Activated T-helper 17 cell treated with anti-CD3 and anti-CD28 coated beads, Interleukin-2, amount 50 U/mL, for 72 hours (primary cell): ENCODE measurements around the gene LFNG. TPM values are rescaled to one million over a fixed set of nuclear protein-coding genes. Genes with fewer than 3 reads are reported as not detected.

Experiments
- ATAC-seq: fragments of 150-1000 bp; cut with Tn5 transposase; replicated peaks from 2 replicates; pipeline ENCODE4 v1.10.0; 2021; ENCODE audit warnings: mild to moderate bottlenecking, moderate library complexity
- H3K27ac Mint-ChIP-seq: one replicate; pipeline ENCODE4 v1.8.0; 2022; ENCODE audit warnings: mixed read lengths
- H3K27me3 Mint-ChIP-seq: one replicate; pipeline ENCODE4 v1.8.0; 2022; ENCODE audit warnings: mixed read lengths
- H3K36me3 Mint-ChIP-seq: one replicate; pipeline ENCODE4 v1.8.0; 2022; ENCODE audit warnings: low read depth, mild to moderate bottlenecking, mixed read lengths
- H3K4me1 Mint-ChIP-seq: one replicate; pipeline ENCODE4 v1.8.0; 2022; ENCODE audit warnings: mixed read lengths
- H3K4me3 Mint-ChIP-seq: one replicate; pipeline ENCODE4 v1.8.0; 2022; ENCODE audit warnings: mild to moderate bottlenecking, mixed read lengths
- H3K9me3 Mint-ChIP-seq: one replicate; pipeline ENCODE4 v1.8.0; 2022; ENCODE audit warnings: mixed read lengths
- total RNA-seq, 2 donors: library from RNA; stranded (reverse); gene quantifications; one replicate each; pipeline ENCODE4 v1.2.3, GENCODE V29; 2022

The LFNG gene
- total RNA-seq, 2 donors from 2014 or later, result 42.6 to 48.8 TPM

- Mint-ChIP-seq H3K9me3 (no peaks in the 10 kb centered on the region), H3K27me3 (no peaks in the 10 kb centered on the region), H3K36me3 (no peaks in the 10 kb centered on the region), H3K4me3 (no peak overlapping the region), H3K4me1 (no peaks in the 10 kb centered on the region), H3K27ac (no peak overlapping the region)
- ATAC-seq, result no peak
These were observed 40.8 kb upstream of the LFNG start for GRCh38 chr7:2478800-2479199.

GRCh38 chr7:2479276-2480069 is 40.1 kb upstream of the LFNG start:
- H3K4me3 Mint-ChIP-seq, result no peak overlapping the region
- no peak overlapping the region for H3K27ac Mint-ChIP-seq
- no peaks in the 10 kb centered on the region for H3K9me3 Mint-ChIP-seq
- no peaks in the 10 kb centered on the region for H3K27me3 Mint-ChIP-seq
- H3K36me3 Mint-ChIP-seq, result no peaks in the 10 kb centered on the region
- no peak for ATAC-seq
- no peaks in the 10 kb centered on the region for H3K4me1 Mint-ChIP-seq

- no peaks in the 10 kb centered on the region for H3K36me3 Mint-ChIP-seq
- no peak overlapping the region for H3K4me3 Mint-ChIP-seq
- H3K9me3 Mint-ChIP-seq, result no peaks in the 10 kb centered on the region
- no peak for ATAC-seq
- H3K27ac Mint-ChIP-seq, result no peak overlapping the region
- H3K4me1 Mint-ChIP-seq, result no peaks in the 10 kb centered on the region
- no peaks in the 10 kb centered on the region for H3K27me3 Mint-ChIP-seq
These were observed 39.5 kb upstream of the LFNG start for GRCh38 chr7:2480070-2480408.

GRCh38 chr7:2481195-2481594 is 38.4 kb upstream of the LFNG start:
- H3K36me3 Mint-ChIP-seq, result no peaks in the 10 kb centered on the region
- H3K9me3 Mint-ChIP-seq, result no peaks in the 10 kb centered on the region
- H3K27me3 Mint-ChIP-seq, result no peaks in the 10 kb centered on the region
- no peak overlapping the region for H3K4me3 Mint-ChIP-seq
- no peak overlapping the region for H3K27ac Mint-ChIP-seq
- no peak for ATAC-seq
- no peaks in the 10 kb centered on the region for H3K4me1 Mint-ChIP-seq

- Mint-ChIP-seq H3K27me3 (no peaks in the 10 kb centered on the region), H3K4me1 (no peaks in the 10 kb centered on the region), H3K36me3 (no peaks in the 10 kb centered on the region), H3K9me3 (no peaks in the 10 kb centered on the region), H3K4me3 (no peak overlapping the region), H3K27ac (no peak overlapping the region)
- no peak for ATAC-seq
These were observed 36.7 kb upstream of the LFNG start for GRCh38 chr7:2482725-2483451.

GRCh38 chr7:2483494-2483893 is 36.1 kb upstream of the LFNG start:
- Mint-ChIP-seq H3K27me3 (no peaks in the 10 kb centered on the region), H3K4me1 (peaks cover 2% of the 10 kb centered on the region), H3K27ac (no peak overlapping the region), H3K9me3 (no peaks in the 10 kb centered on the region), H3K4me3 (no peak overlapping the region), H3K36me3 (no peaks in the 10 kb centered on the region)
- no peak for ATAC-seq

GRCh38 chr7:2484868-2485267 is 34.7 kb upstream of the LFNG start:
- no peaks in the 10 kb centered on the region for H3K36me3 Mint-ChIP-seq
- no peak overlapping the region for H3K27ac Mint-ChIP-seq
- ATAC-seq, result no peak
- H3K9me3 Mint-ChIP-seq, result no peaks in the 10 kb centered on the region
- no peak overlapping the region for H3K4me3 Mint-ChIP-seq
- H3K27me3 Mint-ChIP-seq, result no peaks in the 10 kb centered on the region
- peaks cover 5% of the 10 kb centered on the region for H3K4me1 Mint-ChIP-seq

- no peak for ATAC-seq
- no peaks in the 10 kb centered on the region for H3K27me3 Mint-ChIP-seq
- H3K27ac Mint-ChIP-seq, result no peak overlapping the region
- no peaks in the 10 kb centered on the region for H3K36me3 Mint-ChIP-seq
- no peak overlapping the region for H3K4me3 Mint-ChIP-seq
- H3K4me1 Mint-ChIP-seq, result peaks cover 17% of the 10 kb centered on the region
- peaks cover 4% of the 10 kb centered on the region for H3K9me3 Mint-ChIP-seq
These were observed 31.8 kb upstream of the LFNG start for GRCh38 chr7:2487586-2488271.

GRCh38 chr7:2488272-2488645 is 31.3 kb upstream of the LFNG start:
- H3K9me3 Mint-ChIP-seq, result peaks cover 4% of the 10 kb centered on the region
- H3K36me3 Mint-ChIP-seq, result no peaks in the 10 kb centered on the region

GRCh38 chr7:2488681-2489080 is 30.9 kb upstream of the LFNG start:
- peaks cover 17% of the 10 kb centered on the region for H3K4me1 Mint-ChIP-seq
- no peak for ATAC-seq
- no peaks in the 10 kb centered on the region for H3K27me3 Mint-ChIP-seq
- H3K27ac Mint-ChIP-seq, result no peak overlapping the region
- H3K9me3 Mint-ChIP-seq, result peaks cover 4% of the 10 kb centered on the region
- no peak overlapping the region for H3K4me3 Mint-ChIP-seq
- no peaks in the 10 kb centered on the region for H3K36me3 Mint-ChIP-seq

More at GRCh38 chr7:2488272-2488645, 31.3 kb upstream of the LFNG start:
- Mint-ChIP-seq H3K4me3 (no peak overlapping the region), H3K27ac (no peak overlapping the region), H3K4me1 (peaks cover 17% of the 10 kb centered on the region), H3K27me3 (no peaks in the 10 kb centered on the region)
- ATAC-seq, result no peak

GRCh38 chr7:2490181-2490651 is 29.4 kb upstream of the LFNG start:
- no peaks in the 10 kb centered on the region for H3K36me3 Mint-ChIP-seq
- no peak overlapping the region for H3K4me3 Mint-ChIP-seq
- H3K27me3 Mint-ChIP-seq, result no peaks in the 10 kb centered on the region
- ATAC-seq, result no peak
- no peak overlapping the region for H3K27ac Mint-ChIP-seq
- peaks cover 4% of the 10 kb centered on the region for H3K9me3 Mint-ChIP-seq
- peaks cover 17% of the 10 kb centered on the region for H3K4me1 Mint-ChIP-seq

GRCh38 chr7:2492038-2492437 is 27.5 kb upstream of the LFNG start:
- H3K9me3 Mint-ChIP-seq, result peaks cover 4% of the 10 kb centered on the region
- H3K4me1 Mint-ChIP-seq, result peaks cover 17% of the 10 kb centered on the region
- no peaks in the 10 kb centered on the region for H3K27me3 Mint-ChIP-seq
- H3K36me3 Mint-ChIP-seq, result no peaks in the 10 kb centered on the region
- no peak for ATAC-seq
- no peak overlapping the region for H3K4me3 Mint-ChIP-seq
- no peak overlapping the region for H3K27ac Mint-ChIP-seq

- Mint-ChIP-seq H3K4me3 (no peak overlapping the region), H3K9me3 (peaks cover 4% of the 10 kb centered on the region), H3K27ac (no peak overlapping the region), H3K4me1 (peaks cover 15% of the 10 kb centered on the region), H3K27me3 (no peaks in the 10 kb centered on the region), H3K36me3 (no peaks in the 10 kb centered on the region)
- ATAC-seq, result no peak
These were observed 26.1 kb upstream of the LFNG start for GRCh38 chr7:2493205-2494164.
